Endometrial microvascular endothelial cells (primary cell): ENCODE data around the gene RTP5. TPM values are rescaled to one million over a fixed set of nuclear protein-coding genes. Genes with fewer than 3 reads are reported as not detected.

Experiments used
- in situ Hi-C: cut with HindIII; loops from 2 replicates; pipeline ENCODE4 v1.10.0; 2017; ENCODE audit warnings: low sequenced_read_pairs, low pct_unique_long_range_greater_than_20kb; ENCODE audit errors: inconsistent ontology term
- total RNA-seq: library from RNA; depleted of rRNA; stranded (reverse); fragments of >200 nt; gene quantifications from one replicate; pipeline ENCODE4 v1.2.3, GENCODE V29; 2015; ENCODE audit errors: inconsistent ontology term

RTP5 gene
- total RNA-seq, 1 donor from 2014 or later = not detected

DNA sequence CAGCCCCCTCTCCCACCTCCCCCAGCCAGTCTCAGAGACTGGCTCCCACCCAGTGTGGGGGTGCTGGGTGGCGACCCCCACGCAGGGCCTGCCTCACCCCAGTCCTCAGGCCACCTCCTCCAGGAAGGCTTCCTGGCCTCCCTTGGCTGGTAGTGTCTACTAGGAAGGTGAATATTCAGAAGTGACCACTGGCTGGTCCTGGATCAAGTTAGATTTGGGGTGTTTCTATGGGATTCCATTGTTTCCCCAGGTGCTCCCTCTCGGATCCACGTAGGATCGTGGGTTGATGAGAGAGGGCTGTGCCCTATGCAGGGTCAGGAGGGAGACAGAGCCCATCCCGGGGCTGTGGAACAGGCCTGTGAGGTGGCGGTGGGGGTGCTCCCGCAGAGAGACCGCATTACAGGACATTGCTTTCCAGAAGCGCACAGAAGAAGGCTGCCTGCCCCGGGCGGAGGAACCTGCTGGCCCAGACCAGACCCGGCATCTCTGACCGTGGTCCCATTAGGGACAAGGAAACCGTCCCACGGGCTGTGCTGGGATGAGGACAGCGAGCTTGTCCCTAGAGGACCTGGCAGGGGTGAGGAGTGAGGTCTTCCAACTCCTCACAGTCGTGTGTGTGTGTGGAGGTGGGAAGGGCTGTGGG is 14.2 kb upstream of the RTP5 start:
- in situ Hi-C loops = no loop called here

DNA sequence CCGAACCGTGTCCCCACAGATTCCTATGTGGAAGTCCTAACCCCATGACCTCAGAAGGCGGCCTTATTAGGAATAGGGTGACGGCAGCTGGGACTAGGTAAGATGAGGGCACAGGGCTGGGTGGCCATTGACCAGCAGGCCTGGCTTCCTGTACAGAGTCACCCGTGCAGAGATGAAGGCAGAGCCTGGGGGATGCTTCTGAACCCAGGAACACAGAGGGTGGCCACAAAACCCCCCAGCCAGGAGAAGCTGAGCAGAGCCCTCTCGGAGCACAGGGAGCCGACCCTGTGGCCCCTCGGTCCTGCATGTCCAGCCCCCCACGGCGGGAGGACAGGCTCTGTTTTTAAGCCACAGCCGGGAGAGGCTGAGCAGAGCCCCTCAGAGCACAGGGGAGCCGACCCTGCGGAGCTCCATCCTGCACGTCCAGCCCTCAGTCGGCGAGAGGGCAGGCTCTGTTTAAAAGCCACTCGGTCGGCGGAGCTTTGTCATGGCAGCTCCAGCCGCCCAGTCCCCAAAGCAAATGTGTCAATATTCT is 13.6 kb upstream of the RTP5 start:
- in situ Hi-C loops = no loop called here

DNA sequence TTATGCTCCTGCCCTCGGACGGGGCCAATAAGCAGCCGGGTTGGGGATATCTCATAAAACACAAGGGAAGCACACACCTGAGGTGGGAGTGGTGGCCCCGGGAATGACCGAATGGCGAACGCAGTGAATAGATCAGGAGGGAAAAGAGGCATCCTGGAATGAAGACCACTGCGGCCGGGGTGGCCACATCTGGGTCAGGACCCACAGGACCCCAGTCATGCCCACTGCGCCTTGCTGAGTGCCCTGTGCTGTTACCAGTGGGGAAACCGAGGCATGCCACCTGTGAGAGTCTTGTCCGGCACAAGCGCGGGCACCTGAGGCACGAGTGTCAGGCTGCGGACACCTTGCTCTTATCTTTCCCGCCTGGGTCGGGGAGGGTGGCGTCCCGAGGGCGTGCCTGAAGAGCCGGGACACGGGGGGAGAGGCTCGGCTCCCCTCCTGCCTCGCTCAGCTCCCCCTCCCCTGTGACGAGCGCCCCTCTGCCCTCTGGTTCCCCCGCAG is 12.4 kb upstream of the RTP5 start:
- in situ Hi-C loops = no loop called here

DNA sequence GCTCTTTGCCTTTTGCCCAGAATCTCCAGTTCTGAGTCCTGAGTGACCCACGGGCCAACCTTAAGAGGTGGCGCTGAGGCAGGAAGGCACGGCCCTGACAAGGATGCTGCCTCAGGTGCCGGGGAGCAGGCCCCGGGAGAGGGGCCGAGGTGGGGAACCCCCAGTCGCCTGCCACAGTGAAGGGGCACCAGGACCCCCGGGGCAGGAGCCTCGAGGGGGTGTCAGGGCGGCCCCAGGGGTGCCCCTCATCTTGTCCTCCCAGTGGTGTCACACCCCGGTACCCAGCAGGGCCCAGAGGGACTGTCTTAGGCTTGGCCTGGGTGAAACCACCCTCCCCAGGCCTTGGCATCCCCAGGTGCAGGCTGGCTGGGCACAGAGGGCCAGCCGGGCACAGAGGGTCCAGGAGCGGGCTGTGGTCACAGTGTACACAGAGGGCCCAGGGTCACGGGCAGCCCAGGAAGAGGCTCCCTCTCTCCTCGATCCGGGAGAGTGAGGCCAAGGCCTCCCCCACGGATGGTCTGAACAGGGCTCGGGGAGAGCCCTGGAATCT is 11.9 kb upstream of the RTP5 start:
- in situ Hi-C loops = no loop called here

DNA sequence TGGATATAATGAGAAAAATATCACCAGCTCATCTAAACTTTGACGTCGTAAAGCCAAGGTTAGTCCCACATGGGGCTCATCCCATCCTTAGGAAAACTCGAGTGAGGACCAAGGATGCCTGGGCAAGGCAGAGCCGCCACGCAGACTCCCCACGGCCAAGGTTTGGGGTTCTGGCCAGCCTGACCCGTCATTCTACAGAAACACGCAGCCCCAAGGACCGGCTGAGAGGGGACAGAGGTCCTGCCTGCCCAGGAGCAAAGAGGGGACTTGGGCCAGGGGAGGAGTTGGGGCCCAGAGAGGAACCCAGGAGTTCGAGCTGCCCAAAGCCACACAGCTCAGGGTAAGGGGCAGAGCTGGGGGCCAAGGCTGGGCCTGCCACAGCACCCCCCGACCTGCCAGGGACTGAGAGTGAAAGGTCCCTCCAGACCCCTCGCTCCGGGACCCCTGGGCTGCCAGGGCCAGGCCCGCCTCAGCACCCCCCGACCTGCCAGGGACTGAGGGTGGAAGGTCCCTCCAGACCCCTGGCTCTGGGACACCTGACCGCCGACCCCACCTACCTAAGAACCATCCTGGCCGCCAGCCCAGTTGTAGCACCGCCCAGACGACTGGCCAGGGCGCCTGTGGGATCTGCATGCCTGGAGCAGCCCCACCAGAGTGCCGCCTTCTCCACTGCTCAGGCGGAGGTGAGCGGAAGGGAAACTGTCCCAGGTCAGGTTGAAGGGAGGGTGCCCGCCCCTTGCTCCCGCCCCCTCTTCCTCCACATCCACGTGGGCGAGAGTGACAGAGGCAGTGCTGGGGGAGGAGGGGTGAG is 11.1 kb upstream of the RTP5 start, which contains the start of gene PDCD1:
PDCD1 (minus strand) TSS at position 689 of the 811 bp plus-strand sequence; CDS start at position 633, 56 bp downstream.
- in situ Hi-C loops = no loop called here

DNA sequence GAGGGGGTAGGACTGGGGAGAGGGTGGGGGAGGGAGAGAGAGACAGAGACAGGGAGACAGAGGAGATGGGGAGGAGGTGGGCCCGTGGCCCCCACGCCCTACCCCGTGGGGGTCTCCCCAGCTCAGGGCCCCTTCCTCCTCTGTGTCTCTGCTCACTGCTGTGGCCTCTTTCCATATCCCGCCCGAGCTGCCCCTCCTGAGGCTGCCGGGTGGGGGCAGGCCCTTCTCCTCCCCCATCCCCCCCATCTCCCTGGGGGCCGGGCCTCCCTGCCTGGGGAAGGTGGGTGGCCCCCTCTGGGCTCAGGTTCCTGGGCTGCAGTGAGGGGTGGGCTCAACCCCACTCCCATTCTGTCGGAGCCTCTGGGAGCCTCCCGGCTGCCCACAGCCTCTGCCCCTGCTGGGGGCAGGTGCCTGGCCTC is 10.5 kb upstream of the RTP5 start:
- in situ Hi-C loops = no loop called here

DNA sequence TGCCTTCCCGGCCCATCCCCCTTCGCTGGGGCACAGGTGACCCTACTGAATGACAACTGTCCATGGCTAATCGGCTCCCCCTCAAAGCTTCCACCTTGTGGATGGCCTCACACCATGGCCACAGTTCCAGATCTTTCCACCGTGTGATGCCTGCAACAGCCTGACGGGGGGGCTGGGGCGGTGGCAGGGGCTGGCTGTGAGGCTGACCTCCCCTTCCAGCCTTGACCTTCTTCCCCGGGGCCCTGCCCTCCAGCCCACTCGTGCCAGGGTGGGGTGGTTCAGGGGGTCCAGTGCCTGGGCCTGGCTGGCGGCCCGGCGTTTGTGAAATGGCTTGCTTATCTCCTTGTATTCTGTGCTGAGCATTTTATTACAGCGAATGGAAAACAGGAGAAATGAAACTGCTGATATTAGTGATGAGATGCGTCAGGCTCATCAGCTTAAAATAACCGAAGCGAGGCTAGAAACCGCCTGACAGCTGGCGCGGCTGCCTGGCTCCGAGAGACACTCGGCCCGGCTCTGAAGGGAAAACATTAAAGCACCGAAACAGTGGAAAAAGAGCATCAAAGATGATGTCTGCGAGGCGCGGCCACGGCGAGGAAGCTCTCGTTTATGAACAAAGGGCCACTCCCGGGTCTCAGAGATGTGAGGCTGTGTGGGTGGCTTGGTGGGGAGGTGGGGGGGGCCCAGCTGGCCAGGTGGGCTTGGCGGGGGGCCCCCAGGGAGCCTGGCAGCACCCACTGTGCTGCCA is 9.9 kb upstream of the RTP5 start:
- in situ Hi-C loops = no loop called here

DNA sequence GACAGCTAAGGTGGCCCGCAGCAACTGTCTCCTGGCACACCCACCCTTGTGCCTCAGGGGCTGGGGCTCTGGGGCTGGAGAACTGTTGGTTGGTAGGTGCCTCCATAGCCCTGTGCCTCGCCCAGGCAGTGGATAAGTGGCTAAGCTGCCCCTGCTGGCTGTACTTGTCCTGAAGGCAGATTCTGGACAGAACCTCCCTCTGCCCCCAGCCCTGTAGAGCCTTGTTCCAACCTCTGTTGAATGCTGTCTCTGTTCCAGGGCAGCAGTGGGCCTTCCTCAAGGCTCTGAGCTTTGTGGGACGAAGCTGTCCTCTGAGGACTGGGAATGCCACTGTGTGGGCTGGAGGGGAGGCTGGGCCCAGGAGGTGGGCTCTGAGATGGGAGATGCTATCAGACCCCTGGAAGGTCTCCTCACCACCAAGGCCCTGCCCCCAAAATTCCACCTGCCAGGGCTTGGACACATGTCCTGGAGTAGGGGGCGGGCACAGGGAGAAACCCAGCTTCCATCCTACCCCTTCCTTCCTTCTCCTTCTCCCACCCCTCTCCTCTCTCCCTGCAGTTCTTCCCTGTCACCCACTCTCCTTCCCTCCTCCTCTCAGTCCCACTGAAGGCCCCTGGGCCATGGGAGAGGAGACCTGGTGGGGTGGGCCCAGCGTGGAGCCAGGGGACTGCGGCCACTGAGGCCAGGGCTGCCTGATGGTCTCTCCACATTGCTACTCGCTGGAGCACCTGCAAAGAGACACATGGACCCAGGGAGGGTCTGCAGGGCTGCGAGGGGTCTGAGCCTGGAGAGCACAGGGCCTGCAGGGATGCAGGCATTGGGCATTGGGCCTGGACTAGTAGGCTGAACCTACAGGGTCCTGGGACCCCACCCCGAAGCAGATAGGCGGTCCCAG is 9.1 kb upstream of the RTP5 start:
- in situ Hi-C loops = no loop called here

DNA sequence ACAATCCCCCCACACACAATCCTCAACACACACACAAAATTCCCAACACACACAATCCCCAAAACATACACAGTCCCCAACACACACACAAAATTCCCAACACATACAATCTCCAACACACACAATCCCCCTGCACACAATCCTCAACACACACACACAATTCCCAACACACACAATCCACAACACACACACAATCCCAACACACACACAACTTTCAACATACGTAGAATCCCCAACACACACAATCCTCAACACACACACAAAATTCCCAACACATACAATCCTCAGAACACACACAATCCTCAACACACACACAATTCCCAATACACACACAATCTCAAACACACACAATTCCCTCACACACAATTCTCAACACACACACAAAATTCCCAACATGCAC is 8.3 kb upstream of the RTP5 start:
- in situ Hi-C loops = no loop called here

DNA sequence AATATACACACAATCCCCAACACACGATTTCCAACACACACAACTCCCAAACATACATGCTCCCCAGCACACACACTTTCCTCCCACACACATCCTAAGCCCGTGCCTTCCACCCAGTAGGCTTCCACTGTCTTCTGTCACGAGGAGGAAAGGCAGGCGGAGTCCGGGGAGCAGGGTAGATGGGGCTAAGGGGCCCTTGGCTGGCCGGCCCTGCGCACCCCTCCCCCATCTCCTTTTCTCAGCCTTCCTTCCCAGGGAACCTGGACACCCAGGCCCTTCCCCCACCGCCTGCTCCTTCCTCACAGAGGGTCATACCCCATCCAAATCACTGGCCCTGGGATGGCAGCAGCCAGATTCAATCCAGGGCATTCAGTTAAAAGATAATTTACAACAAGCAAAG is 7.4 kb upstream of the RTP5 start:
- in situ Hi-C loops = no loop called here

DNA sequence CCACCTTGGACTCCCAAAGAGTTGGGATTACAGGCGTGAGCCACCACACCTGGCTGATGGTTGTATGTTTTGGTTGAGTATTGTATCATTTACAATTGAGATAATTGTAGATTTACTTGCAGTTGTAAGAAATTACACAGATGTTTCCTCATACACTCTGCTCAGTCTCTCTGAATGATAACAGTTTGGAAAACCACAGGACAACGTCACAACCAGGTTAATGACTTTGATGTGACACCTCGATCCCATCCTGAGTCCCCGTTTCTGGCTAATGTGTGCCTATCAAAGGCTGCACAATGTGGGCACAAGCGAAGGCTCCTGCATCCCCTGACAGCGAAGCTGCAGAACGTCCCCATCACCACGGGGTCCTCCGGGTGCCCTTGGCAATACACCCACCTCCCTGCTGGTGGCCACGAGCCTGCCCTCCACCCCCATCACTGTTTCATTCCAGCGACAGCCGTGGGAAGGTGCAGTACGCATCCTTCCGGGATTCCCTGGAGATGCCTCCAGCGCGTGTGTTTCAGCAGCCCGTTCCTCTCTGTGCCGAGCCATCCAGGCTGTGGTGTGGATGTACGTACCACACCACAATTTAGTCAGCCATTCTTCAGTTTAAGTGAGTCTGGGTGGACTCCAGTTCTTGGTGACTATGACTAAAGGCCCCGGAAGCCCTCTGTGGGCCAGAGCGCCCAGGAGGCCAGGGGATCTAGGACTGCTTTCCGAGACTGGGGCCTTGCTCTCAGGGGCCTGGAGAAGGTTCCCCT is 6.6 kb upstream of the RTP5 start:
- in situ Hi-C loops = no loop called here

DNA sequence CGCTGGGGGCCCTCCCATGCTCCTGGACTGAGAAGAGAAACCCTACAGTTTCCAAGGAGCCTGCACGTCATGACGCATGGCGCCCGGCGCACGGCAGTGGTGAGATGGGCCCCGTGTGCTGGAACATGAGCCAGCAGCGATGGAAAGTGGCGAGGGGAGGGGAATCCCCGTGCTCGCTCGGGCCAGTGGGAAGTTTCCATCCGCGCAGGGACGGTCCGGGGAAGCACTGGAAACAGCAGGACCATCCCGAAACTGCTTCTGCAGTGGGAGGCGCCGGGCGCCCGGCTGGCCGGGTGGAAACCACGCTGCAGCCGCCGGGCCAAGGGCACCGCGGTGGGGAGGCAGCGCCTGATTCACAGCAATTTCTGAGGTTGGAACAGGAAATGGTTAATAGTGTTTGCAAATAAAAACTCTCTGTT is 6.0 kb upstream of the RTP5 start:
- in situ Hi-C loops = no loop called here

DNA sequence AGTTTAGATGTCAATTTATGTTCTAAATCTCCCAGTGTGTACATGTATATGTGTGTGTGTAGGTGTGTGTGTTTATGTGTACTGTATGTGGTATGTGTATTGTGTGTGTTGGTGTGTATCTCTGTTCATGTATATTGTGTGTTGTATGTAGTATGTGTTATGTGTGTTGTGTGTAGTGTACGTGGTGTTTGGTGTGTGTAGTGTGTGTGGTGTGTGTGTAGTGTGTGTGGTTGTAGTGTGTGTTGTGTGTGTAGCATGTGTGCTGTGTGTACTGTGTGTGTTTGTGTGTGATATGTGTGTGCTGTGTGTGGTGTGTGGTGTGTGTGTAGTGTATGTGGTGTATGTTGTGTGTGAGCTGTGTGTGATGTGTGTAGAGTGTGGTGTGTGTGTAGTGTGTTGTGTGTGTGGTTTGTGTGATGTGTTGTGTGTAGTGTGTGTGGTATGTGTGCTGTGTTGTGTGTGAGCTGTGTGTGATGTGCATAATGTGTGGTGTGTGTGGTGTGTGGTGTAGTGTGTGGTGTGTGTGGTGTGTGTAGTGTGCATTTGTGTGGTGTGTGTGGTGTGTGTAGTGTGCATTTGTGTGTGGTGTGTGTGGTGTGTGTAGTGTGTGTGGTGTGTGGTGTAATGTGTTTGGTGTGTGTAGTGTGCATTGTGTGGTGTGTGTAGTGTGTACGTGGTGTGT is 5.2 kb upstream of the RTP5 start:
- in situ Hi-C loops = no loop called here

DNA sequence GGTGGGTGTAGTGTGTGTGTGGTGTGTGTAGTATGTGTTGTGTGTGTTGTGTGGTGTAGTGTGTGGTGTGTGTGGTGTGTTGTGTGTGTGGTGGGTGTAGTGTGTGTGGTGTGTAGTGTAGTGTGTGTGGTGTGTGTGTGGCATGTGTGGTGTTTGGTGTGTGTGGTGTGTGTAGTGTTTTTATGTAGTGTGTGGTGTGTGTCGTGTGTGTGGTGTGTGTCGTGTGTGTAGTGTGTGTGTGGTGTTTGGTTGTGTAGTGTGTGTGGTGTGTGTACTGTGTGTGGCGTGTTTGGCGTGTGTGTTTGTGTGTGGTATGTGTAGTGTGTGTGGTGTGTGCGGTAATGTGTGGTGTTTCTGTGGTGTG is 4.7 kb upstream of the RTP5 start:
- in situ Hi-C loops = no loop called here

DNA sequence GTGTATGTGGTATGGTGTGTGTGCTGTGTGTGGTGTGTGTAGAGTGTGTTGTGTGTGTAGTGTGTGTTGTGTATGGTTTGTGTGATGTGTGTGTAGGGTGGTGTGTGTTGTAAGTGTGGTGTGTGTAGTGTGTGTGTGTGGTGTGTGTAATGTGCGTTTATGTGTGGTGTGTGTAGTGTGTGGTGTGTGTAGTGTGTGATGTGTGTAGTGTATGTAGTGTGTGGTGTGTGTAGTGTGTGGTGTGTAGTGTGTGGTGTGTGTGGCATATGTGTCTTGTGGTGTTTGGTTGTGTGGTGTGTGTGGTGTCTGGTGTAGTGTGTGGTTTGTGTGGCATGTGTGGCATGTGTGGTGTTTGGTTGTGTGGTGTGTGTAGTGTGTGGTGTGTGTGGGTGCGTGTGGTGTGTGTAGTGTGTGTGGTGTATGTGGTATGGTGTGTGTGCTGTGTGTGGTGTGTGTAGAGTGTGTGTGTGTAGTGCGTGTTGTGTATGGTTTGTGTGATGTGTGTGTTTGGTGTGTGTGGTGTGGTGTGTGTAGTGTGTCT is 4.0 kb upstream of the RTP5 start:
- in situ Hi-C loops = no loop called here

DNA sequence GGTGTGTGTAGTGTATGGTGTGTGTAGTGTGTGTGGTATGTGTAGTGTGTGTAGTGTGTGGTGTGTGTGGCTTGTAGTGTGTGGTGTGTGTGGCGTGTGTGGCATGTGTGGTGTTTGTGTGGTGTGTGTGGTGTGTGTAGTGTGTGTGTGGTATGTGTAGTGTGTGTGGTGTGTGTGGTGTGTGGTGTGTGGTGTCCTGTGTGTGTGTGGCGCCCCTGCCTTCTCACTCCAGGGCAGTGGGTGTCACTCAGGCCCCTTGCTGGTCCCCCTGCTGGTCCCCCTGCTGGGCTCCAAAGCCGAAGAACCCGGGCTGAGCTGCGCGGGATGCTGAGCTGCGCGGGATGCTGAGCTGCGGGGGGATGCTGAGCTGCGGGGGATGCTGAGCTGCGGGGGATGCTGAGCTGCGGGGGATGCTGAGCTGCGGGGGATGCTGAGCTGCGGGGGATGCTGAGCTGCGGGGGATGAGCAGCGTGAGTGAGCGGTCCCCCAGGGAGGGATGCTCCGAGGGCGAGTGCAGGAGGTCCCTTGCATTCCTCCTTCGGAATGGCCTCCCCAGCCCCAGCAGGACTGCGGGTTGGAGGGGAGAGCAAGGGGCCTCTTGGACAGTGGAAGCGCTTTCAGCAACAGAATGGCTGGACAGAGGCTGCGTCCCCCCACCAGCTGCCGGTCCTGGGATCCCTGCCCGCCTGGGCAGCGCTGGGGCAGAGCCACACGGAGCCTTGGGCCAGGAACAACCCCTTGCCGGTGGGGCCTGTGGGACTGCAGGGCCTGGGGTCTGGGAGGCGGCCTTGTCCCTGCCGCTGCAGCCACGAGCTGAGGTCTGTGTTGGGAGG is 3.4 kb upstream of the RTP5 start:
- in situ Hi-C loops = no loop called here
